ENCODE results near the gene MELTF.

DNA sequence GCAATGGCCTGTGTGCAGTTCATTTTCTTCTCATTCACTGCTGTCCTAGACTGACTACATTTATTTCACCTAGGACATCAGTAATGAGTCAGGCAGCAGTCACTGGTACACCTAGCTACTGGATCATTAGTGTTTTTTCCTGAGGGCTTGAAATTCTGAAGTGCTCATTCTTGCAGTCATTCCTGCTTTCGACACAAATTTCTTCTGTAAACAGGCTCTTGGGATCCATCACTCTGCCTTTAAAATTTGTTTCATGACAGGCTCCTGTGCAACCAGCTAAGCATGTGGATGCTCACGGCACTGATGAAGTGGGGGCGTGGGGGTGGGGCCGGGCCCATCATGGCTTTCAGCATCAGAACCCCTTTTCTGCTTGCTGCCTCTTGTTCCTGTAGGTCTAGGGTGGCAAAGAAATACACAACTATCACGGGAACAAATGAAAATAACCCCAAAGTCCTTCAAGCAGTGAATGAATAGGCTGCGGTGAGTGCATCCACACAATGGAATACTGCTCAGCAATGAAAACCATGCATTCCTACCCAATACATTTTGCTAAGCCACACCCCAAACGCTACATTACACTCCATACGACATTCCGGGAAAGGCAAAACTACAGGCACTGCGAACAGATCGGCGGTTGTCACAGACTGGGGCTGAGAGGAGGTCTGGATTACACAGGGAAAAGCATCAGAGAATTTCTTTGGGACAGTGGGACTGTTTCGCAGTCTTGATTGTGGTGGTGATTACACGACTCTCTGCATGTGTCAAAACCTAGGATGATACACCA is 9.3 kb upstream of the MELTF start:
- TF ChIP-seq ELF4 (IDR thresholded peaks at IDR 0.05) (no peak), SP1 (IDR thresholded peaks at IDR 0.05) (no peak), FOXA1 (IDR thresholded peaks at IDR 0.05) (no peak), BHLHE40 (IDR thresholded peaks at IDR 0.05; ENCODE audit: borderline replicate concordance) (no peak), FOXK2 (IDR thresholded peaks at IDR 0.05) (no peak), CTBP1 (IDR thresholded peaks at IDR 0.05; ENCODE audit: borderline replicate concordance) (no peak), LEF1 (IDR thresholded peaks at IDR 0.05; ENCODE audit: borderline replicate concordance) (no peak), TARDBP (IDR thresholded peaks at IDR 0.05) (no peak), ZNF384 (IDR thresholded peaks at IDR 0.05) (no peak), SUZ12 (IDR thresholded peaks at IDR 0.05) (no peak), NFRKB (IDR thresholded peaks at IDR 0.05) (no peak), L3MBTL2 (conservative IDR thresholded peaks at IDR 0.05) (no peak)
